SW480 (cell line): Measurements from ENCODE around the gene STXBP2.

Experiments
- DNase-seq: peaks from one replicate; pipeline ENCODE4 v3.0.0-alpha.2; 2016; ENCODE audit warnings: low spot score

The STXBP2 gene

DNA sequence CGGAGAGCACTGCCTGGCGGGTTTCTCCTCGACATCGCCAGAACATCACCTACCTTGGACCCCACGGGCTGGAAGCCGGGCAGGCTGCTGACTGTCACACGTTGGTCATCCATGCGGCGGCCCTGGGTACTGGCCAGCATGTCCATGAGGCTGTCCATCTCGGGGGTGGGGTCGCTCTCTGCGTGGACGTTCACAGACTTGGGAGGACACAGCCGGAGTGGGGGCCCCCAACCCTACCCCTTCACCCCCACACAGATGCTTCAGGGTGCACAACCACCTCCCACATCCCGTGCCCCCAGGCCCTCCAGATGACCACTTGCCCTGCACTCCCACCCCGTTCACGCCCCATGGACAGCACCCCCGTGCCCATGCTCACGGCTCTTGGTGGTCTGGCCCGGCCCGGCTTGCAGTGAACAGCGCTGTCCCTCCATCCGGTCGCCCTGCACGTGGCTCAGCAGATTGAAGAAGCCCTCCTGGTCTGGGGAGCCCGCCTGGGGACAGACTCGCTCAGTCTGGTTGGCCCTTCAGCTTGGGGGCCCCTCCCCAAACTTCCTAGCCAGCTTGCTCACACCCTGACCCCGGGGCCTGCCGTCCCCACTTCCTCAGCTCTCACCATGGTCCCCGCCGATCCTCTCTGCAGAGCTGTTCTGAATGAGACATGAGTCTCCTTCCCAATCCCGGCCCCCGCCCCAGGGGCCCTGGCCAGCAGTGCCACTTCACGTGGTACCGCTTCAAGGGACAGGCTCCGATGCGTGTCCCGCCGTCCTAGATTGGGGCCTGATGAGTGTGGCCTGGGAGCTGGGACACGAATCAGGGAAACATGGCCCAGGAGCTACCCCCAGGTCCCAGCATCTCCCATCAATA lies 4.3 kb upstream of the STXBP2 start:
- no peak for DNase-seq

GRCh38 chr19:7633698-7634097 lies 3.2 kb upstream of the STXBP2 start, which contains the start of gene PCP2:
PCP2 (minus strand) TSS chr19:7633719; CDS start chr19:7633457, 262 bp downstream.
- no peak for DNase-seq

GRCh38 chr19:7635670-7636069 lies 1.2 kb upstream of the STXBP2 start:
- DNase-seq: no peak

DNA sequence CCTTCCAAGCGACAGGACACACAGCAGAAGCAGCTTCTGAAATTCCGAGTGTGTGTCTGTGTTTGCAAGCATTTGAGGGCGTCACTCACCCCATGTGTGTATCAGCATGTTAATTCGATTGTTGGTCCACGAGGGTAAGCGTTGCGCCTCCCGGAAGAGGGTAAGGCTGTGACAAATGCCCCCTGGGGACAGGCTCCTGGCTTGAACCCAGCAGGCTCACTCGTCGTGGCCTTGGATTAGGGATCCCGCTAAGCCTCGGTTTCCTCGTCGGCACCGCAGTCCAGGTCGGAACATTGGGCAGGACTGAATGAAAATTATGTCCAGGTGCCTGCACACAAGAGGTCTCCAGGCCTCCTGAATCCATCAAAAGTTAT lies 606 bp upstream of the STXBP2 start:
- DNase-seq: no peak

GRCh38 chr19:7637374-7638256 lies 705 bp downstream of the STXBP2 start:
- no peak for DNase-seq

DNA sequence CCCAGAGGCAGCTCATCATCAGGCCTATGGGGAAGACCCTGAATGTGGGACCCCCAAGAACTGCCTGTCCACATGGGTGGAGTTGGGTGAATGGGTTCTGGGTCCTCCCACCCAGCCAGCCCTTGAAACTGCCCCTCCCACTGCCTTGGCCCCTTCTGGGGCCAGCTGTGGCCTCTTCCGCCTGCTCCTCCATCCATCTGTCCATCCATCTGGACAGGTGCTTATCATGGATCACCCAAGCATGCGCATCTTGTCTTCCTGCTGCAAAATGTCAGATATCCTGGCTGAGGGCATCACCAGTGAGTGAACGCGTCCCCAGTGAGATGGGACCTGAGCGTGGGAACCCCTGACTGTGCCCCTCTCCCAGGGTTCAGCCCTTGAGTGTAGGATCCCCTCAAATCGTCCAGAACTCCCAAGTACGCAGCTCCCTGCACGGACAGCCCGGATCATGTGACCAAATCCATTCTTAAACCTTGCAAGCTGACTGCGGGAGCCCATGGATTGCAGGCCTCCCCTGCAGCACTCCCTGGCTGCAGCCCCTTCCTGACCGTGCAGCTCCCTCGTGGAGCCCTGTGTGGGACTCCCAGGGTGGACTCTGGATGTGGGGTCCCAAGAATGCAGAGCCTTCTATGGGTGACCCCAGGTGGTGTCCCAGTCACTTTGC lies 2.0 kb downstream of the STXBP2 start:
- DNase-seq: no peak

- no peak for DNase-seq
These were observed 3.0 kb downstream of the STXBP2 start for GRCh38 chr19:7639863-7640348.

DNA sequence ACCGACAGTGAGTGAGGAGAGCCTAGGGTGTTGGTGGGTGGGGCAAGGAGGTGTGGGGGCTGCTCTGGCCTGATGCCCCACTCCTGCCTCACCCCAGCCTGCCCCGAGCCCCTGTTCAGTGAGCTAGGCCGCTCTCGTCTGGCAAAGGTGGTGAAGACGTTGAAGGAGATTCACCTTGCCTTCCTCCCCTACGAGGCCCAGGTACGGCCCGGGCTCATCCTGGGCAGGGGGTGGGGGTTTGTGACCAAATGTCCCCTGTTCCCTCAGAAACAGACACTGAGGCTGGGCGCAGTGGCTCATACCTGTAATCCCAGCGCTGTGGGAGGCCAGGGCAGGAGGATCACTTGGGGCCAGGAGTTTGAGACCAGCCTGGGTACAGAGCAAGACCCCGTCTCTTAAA lies 3.9 kb downstream of the STXBP2 start:
- DNase-seq: no peak

DNA sequence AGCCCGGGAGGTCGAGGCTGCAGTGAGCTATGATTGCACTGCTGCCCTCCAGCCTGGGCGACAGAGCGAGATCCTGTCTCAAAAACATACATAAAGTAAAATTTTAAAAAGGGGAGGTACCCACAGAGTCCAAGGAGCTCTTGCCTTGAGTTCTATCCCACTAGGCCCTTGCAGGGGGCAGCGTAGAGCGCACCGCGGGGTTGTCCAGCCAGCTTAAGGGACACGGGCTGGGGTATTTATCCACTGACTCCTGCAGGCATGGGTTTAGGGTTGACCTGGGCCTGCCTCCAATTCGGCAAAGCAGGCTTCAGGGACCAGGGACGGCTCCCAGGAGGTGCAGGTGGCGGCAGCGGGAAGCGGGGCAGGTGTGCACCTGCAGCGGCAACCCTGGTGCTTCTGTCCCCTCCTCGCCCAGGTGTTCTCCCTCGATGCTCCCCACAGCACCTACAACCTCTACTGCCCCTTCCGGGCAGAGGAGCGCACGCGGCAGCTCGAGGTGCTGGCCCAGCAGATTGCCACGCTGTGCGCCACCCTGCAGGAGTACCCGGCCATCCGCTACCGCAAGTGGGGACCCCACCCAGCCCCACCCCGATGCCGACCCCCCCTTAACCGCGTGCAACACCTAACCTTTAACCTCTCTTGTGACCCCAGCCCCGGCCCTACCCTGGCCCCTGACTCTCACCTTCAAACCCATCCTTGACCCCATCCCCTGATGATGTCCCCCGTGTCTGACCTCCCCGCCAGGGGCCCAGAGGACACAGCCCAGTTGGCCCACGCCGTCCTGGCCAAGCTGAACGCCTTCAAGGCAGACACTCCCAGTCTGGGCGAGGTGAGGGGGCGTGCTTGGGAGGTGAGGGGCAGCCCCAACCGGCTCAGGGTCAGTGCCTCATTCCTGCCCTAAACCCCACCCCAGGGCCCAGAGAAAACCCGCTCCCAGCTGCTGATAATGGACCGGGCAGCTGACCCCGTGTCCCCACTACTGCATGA lies 4.7 kb downstream of the STXBP2 start:
- no peak for DNase-seq

DNA sequence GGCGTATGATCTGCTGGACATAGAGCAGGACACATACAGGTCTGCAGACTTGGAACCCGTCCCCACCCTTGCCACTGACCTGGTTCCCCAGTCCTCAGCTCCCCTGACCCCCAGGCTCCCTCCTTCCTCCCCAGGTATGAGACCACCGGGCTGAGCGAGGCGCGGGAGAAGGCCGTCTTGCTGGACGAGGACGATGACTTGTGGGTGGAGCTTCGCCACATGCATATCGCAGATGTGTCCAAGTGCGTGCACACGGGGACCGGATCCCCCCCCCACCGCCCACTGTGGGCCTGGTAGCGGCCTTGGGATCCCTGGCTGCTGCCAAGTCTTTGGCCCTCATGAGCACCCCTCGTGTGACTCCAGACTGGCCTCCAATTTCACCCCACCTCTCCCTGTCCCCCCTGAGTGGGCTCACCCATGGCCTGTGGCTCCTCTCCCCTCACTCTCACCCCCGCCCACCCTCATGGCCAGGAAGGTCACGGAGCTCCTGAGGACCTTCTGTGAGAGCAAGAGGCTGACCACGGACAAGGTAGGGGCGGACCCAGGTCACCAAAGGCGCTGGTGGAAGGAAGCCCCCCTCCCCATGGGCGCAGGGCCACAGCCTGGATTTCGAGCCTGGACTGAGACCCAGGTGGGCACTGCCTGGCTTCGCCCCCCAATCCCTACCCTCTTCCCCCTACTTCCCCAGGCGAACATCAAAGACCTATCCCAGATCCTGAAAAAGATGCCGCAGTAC lies 5.6 kb downstream of the STXBP2 start:
- no peak for DNase-seq

- no peak for DNase-seq
These were observed 6.1 kb downstream of the STXBP2 start for GRCh38 chr19:7643031-7643415.

DNA sequence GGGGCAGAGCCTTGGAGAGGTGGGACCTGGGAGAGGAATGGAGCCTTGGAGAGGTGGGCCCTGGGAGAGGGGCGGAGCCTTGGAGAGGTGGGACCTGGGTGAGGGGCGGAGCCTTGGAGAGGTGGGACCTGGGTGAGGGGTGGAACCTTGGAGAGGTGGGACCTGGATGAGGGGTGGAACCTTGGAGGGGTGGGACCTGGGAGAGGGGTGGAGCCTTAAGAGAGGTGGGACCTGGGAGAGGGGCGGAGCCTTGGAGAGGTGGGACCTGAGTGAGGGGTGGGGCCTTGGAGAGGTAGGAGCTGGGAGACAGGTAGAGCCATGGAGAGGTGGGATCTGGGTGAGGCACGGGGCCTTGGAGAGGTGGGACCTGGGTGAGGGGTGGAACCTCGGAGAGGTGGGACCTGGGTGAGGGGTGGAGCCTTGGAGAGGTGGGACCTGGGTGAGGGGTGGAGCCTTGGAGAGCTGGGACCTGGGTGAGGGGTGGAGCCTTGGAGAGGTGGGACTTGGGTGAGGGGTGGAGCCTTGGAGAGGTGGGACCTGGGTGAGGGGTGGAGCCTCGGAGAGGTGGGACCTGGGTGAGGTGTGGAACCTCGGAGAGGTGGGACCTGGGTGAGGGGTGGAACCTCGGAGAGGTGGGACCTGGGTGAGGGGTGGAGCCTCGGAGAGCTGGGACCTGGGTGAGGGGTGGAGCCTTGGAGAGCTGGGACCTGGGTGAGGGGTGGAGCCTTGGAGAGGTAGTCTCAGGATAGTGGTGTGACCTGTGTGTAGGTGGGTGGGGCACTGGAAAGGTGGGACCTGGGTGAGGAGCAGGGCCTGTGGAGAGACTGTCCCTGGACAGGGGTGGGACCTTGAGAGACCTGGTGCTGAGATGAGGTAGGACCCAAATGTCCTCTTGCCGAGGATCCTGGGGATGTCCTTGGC lies 7.0 kb downstream of the STXBP2 start:
- peak; percentile 38 for DNase-seq

DNA sequence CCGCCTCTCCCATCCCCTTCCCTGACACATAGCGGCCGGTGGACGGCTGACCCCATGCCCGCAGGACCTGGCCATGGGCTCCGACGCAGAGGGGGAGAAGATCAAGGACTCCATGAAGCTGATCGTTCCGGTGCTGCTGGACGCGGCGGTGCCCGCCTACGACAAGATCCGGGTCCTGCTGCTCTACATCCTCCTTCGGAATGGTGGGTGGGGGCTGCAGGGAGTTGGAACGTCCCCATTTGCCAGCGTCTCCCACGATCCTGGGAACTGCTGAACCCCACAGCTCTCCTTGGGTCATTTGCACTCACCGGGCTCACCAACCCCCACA lies 7.6 kb downstream of the STXBP2 start:
- DNase-seq: no peak

- no peak for DNase-seq
These were observed 8.3 kb downstream of the STXBP2 start for GRCh38 chr19:7645163-7645562.

- no peak for DNase-seq
These were observed 8.9 kb downstream of the STXBP2 start for GRCh38 chr19:7645656-7646425.

DNA sequence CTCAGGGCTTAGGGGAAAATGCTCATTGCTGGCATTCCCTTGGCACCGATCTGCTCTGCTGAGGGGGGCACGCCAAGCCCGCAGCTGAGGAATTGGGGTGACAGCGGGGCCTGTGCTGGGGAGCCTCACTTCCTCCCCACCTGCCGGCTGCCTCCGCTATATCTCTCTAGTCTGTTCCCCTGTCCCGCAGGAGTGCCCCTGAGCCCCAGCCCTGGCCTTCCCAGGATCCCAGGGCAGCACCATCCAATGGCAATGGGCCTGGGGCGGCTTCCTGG lies 9.5 kb downstream of the STXBP2 start:
- DNase-seq: no peak

GRCh38 chr19:7647156-7647555 lies 10.2 kb downstream of the STXBP2 start:
- no peak for DNase-seq

DNA sequence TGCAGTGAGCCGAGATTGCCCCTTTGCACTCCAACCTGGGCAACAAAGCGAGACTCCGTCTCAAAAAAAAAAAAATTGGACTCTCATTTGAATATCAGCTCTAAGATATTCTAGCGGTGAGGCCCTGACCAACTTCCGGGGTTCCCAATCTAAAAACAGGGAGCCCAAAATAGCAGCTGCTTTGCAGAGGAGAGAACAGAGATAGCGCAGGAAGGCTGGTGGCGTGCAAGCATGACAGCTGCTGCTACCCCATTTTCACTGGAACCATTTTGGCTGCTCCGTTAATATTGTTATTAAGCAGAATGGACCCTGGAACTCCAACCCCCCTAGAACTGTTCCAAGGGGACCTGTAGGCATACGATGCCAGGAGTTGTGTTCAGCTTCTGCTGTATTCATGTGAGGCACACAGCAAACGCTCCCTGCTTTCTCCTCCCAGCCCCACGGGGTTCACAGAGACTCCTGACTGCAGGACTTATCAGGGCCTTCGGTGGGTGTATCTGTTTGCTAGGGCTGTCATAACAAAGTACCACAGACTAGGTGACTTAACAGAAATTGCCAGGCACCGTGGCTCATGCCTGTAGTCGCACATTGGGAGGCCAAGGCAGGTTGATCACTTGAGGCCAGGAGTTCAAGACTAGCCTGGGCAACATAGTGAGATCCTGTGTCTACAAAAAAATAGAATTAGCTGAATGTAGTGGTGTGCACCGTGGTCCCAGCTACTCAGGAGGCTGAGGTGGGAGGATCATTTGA lies 11.5 kb downstream of the STXBP2 start:
- no peak for DNase-seq
